ENCODE measurements around the gene RGPD6.
"Not testable (repeated sequence)": the region's sequence is repeated elsewhere in the genome, so short reads cannot be mapped to it uniquely, and the experiment has no call there.

DNA sequence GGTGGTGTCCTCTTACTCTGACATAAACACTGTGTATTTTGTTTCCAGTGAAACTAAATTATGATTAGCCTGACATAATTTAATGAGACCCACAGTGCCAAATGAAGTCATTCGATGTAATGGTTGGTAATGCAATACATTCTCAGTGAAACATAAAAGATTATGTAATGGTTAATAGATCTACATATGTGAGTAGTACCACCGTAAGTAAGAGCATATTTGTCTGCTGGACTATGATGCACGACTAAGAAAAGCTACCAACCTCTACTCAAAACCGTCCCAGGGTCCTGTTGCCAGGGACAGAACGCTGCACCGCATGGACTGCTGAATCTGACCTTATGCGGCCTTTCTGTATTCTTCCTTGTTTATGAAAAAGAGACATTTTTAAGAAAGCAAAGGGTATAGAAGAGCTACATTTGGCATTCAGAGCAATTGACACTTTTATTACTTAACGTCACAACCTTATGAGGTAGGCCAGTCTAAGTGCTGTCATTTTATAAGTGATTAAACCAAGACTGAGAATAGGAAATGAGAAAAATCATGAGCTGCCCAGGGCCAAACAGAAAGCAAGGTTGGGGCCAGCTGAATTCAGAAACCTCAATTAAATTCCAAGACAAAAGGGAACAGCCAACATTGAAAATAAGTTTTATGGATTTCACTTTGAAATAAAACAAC lies 27.0 kb upstream of the RGPD6 start:
- TF ChIP-seq, protein P1, sequence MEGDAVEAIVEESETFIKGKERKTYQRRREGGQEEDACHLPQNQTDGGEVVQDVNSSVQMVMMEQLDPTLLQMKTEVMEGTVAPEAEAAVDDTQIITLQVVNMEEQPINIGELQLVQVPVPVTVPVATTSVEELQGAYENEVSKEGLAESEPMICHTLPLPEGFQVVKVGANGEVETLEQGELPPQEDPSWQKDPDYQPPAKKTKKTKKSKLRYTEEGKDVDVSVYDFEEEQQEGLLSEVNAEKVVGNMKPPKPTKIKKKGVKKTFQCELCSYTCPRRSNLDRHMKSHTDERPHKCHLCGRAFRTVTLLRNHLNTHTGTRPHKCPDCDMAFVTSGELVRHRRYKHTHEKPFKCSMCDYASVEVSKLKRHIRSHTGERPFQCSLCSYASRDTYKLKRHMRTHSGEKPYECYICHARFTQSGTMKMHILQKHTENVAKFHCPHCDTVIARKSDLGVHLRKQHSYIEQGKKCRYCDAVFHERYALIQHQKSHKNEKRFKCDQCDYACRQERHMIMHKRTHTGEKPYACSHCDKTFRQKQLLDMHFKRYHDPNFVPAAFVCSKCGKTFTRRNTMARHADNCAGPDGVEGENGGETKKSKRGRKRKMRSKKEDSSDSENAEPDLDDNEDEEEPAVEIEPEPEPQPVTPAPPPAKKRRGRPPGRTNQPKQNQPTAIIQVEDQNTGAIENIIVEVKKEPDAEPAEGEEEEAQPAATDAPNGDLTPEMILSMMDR (IDR thresholded peaks at IDR 0.05), result not testable (repeated sequence)
- not testable (repeated sequence) for TF ChIP-seq POLR2A (IDR thresholded peaks at IDR 0.05)

Data from Peyer's patch (tissue), 4 donors.